Esophagus muscularis mucosa (tissue), 4 donors: ENCODE measurements around the gene DUOXA1. TPM values are rescaled to one million over a fixed set of nuclear protein-coding genes. Genes with fewer than 3 reads are reported as not detected.
A peak's percentile ranks its signal among the peaks of the same experiment; 100 is the strongest.

Source experiments
- DNase-seq: peaks from one replicate; pipeline ENCODE4 v3.0.0-alpha.2; 2017; ENCODE audit errors: extremely low spot score
- H3K27ac ChIP-seq, 4 donors: fragments of 200-600 bp; sonication (generic); replicated peaks in 1 of 4; 1 replicate in 3 of 4; 2 replicates in 1 of 4; pipeline ENCODE4 v1.5.1; 2016 to 2019; ENCODE audit warnings: mild to moderate bottlenecking in 1 of 4
- H3K27me3 ChIP-seq, 4 donors: fragments of 200-600 bp; sonication (generic); one replicate each; pipeline versions ENCODE4 v1.5.1 to v1.6.0; 2016 to 2019
- H3K36me3 ChIP-seq, 4 donors: fragments of 200-600 bp; sonication (generic); one replicate each; pipeline ENCODE4 v1.5.1; 2016 to 2019
- H3K4me1 ChIP-seq, 4 donors: fragments of 200-600 bp; sonication (generic); one replicate each; pipeline ENCODE4 v1.5.1; 2016 to 2019
- H3K4me3 ChIP-seq, 4 donors: fragments of 200-600 bp; sonication (generic); 1 replicate in 2 of 4; 2 replicates in 2 of 4; pipeline ENCODE4 v1.5.1; 2016 to 2019; ENCODE audit warnings: mild to moderate bottlenecking in 4 of 4, moderate library complexity in 1 of 4
- H3K9me3 ChIP-seq, 4 donors: fragments of 200-600 bp; sonication (generic); 1 replicate in 3 of 4; 2 replicates in 1 of 4; pipeline ENCODE4 v1.5.1; 2016 to 2019
- EP300 ChIP-seq: sonication (generic); formaldehyde crosslinking; IDR thresholded peaks from one replicate; pipeline ENCODE4 v1.6.1; 2017; ENCODE audit warnings: antibody characterized with exemption
- POLR2A ChIP-seq: fragments of 450-650 bp; IDR thresholded peaks from one replicate; pipeline ENCODE4 v1.6.1; 2017; ENCODE audit warnings: antibody characterized with exemption, moderate library complexity, mild to moderate bottlenecking, low read depth
- POLR2AphosphoS5 ChIP-seq, 2 donors: sonication (generic); formaldehyde crosslinking; IDR thresholded peaks; one replicate each; pipeline ENCODE4 v1.6.1; 2017; ENCODE audit warnings: antibody characterized with exemption in 2 of 2
- WGBS: methylation state at CpG from one replicate; pipeline ENCODE4 v1.1.5; 2018; 5-methylcytosine and 5-hydroxymethylcytosine counted together
- intact Hi-C: fragments of 100-400 bp; cut with DNase I; formaldehyde crosslinking; loops from one replicate; pipeline ENCODE4 v1.15.1; 2023
- total RNA-seq, 4 donors: library from RNA; depleted of rRNA; stranded (reverse); fragments of >200 nt; gene quantifications; one replicate each; pipeline versions ENCODE4 v1.1.0 to v1.2.1, GENCODE V29; 2016
- TF ChIP-seq, protein P1 (sequence below), 3 experiments: fragments of 200-600 bp in 2 of 3; fragments of 450-650 bp in 1 of 3; sonication (generic) in 2 of 3; IDR thresholded peaks; one replicate each; pipeline ENCODE4 v1.5.1; 2017 to 2019; ENCODE audit warnings: antibody characterized with exemption in 3 of 3, mild to moderate bottlenecking in 2 of 3, moderate library complexity in 1 of 3

The DUOXA1 gene
- total RNA-seq, 4 donors from 2014 or later: 0.13 to 0.52 TPM; not detected in 2

DNA sequence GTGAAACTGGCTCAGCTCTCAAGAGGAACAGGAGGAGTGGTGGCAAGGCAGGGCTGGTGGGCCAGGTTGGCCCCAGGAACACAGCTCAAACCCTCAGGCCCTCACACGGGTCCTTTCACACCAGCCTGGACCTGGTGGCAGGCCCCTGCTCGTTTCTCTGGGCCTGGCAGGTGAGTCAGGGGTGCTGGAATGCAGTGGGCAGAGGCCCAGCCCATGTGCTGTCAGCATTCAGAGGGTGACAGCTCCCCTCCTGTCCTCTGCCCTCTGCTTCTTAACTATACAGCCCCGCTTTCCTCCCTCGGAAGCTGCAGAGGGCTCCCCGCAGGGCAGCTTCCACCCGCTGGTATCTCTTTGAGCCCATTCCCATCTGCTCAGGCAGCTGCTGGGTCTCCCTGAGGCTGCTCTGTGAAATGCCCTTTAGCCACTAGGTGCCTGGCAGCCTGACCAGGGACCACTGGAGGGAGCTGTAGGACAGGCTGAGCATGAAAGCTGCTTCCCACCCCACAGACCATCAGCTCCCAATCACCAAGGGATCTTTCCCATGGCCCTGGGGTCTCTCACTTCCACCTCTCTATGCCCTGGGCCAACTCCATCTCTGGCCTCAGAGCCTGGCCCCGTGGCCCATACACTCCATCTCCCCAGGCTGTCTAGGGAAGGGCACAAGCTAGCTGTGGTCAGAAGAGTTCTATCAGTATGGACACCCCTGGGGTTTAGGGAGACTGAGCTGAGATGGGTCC, 33.3 kb upstream of the DUOXA1 start:
- no peaks in the 10 kb centered on the region for H3K36me3 ChIP-seq
- WGBS: 10% methylated on average over 6 of the region's 7 CpGs
- no peak for DNase-seq
- no peak overlapping the region for H3K4me3 ChIP-seq
- no peaks in the 10 kb centered on the region for H3K27me3 ChIP-seq
- intact Hi-C loops: loop anchor here (2.0 kb wide), 1 partner anchor 294 kb away; no protein-coding TSS in a partner anchor
- peaks cover 0 to 3% (median 0%) of the 10 kb centered on the region in 4 donors for H3K9me3 ChIP-seq
- no peak overlapping the region for H3K27ac ChIP-seq
- H3K4me1 ChIP-seq: peaks cover 17 to 39% (median 26%) of the 10 kb centered on the region in 4 donors
- no peak for TF ChIP-seq EP300
- TF ChIP-seq POLR2A: no peak
- peak; percentile 36 to 38 for TF ChIP-seq POLR2AphosphoS5 (IDR thresholded peaks at IDR 0.05)
- TF ChIP-seq, protein P1, sequence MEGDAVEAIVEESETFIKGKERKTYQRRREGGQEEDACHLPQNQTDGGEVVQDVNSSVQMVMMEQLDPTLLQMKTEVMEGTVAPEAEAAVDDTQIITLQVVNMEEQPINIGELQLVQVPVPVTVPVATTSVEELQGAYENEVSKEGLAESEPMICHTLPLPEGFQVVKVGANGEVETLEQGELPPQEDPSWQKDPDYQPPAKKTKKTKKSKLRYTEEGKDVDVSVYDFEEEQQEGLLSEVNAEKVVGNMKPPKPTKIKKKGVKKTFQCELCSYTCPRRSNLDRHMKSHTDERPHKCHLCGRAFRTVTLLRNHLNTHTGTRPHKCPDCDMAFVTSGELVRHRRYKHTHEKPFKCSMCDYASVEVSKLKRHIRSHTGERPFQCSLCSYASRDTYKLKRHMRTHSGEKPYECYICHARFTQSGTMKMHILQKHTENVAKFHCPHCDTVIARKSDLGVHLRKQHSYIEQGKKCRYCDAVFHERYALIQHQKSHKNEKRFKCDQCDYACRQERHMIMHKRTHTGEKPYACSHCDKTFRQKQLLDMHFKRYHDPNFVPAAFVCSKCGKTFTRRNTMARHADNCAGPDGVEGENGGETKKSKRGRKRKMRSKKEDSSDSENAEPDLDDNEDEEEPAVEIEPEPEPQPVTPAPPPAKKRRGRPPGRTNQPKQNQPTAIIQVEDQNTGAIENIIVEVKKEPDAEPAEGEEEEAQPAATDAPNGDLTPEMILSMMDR (IDR thresholded peaks at IDR 0.05): peak; percentile 79 to 89 (median 87)

DNA sequence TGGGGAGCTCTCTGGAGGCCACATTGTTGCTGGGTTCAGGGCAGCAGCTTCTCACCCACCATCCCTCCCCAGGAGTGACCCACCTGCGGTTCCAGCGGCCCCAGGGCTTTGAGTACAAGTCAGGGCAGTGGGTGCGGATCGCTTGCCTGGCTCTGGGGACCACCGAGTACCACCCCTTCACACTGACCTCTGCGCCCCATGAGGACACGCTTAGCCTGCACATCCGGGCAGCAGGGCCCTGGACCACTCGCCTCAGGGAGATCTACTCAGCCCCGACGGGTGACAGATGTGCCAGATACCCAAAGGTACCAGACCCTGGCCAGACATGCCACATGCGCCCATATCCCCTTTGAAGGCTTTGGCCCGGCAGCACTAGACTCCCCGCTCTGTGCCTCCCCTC, 32.0 kb upstream of the DUOXA1 start:
- H3K27me3 ChIP-seq: no peaks in the 10 kb centered on the region
- WGBS: 92% methylated on average over 14 of the region's 14 CpGs
- TF ChIP-seq EP300: no peak
- no peak for TF ChIP-seq POLR2AphosphoS5 (IDR thresholded peaks at IDR 0.05)
- no peak for TF ChIP-seq POLR2A
- TF ChIP-seq, protein P1 (IDR thresholded peaks at IDR 0.05): no peak
- H3K4me1 ChIP-seq: peaks cover 16 to 26% (median 20%) of the 10 kb centered on the region in 4 donors
- no peak for DNase-seq
- intact Hi-C loops: loop anchor here (2.0 kb wide), 1 partner anchor 295 kb away; no protein-coding TSS in a partner anchor
- H3K9me3 ChIP-seq: peaks cover 0 to 2% (median 0%) of the 10 kb centered on the region in 4 donors
- no peak overlapping the region for H3K4me3 ChIP-seq
- H3K27ac ChIP-seq: no peak overlapping the region
- no peaks in the 10 kb centered on the region for H3K36me3 ChIP-seq

DNA sequence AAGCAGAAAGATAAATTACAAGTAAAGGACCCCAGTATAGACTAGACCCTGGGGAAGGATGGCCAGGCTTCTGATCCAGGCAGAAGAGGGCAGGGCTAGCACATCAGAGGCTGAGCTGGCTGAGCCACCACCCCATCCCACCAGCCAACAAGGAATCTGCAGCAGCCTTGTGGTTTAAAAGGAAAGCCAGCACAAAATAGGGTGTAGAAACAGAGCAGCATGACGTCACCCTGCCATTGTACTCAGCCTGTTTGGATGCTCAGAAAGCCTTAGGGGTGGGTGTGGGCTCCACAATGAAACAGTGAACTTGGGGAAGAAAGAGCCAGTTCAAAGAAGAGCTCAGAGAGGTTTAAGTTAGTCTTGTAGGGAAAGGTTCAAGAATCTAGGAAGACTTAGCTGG, 28.3 kb upstream of the DUOXA1 start:
- no peaks in the 10 kb centered on the region for H3K27me3 ChIP-seq
- H3K36me3 ChIP-seq: no peaks in the 10 kb centered on the region
- TF ChIP-seq POLR2AphosphoS5 (IDR thresholded peaks at IDR 0.05) (no peak), POLR2A (no peak), EP300 (no peak)
- TF ChIP-seq, protein P1 (IDR thresholded peaks at IDR 0.05): no peak
- no peak for DNase-seq
- no peaks in the 10 kb centered on the region for H3K9me3 ChIP-seq
- H3K4me1 ChIP-seq: peaks cover 5 to 6% (median 6%) of the 10 kb centered on the region in 4 donors
- intact Hi-C loops: no loop called here
- 68% methylated on average over 1 of the region's 1 CpG for WGBS
- H3K4me3 ChIP-seq: no peak overlapping the region
- no peak overlapping the region for H3K27ac ChIP-seq

DNA sequence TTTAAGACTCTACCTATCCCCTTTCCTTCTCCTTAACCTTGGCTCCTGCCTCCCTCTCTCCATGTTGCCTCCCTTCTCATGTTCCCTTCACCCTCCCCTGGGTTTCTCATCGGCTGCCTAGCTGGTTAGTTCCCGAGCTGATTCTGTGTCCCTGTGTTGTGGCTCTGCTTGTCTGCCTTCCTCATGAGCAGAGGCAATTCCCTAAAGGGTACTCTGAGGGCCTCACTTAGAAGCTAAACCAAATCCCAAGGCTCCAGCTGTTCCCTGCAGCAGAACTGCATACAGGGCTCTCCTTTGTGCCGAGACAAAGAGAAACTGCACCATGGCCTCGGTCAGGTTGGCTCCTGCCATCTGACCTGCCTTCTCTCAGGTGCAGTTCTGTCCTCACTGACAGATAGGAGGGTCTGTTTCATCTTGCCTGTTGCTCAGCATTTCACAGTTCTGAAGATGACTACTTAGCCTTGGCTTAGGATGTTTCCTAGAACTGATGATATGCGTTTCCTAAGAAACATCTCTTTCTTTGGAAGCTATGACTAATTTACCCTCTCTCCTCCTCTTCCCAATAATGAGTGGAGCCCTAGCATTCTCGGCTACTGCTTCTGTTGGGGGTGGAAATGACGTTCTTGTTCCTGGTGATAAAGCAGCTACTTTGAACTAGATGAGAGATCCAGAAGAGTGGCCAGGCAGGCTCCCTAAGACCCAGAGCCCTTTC, 27.2 kb upstream of the DUOXA1 start:
- Histone ChIP-seq H3K36me3 (peaks cover 0 to 6% (median 2%) of the 10 kb centered on the region in 4 donors), H3K27me3 (no peaks in the 10 kb centered on the region), H3K4me3 (no peak overlapping the region), H3K9me3 (no peaks in the 10 kb centered on the region), H3K27ac (no peak overlapping the region), H3K4me1 (no peaks in the 10 kb centered on the region)
- TF ChIP-seq, protein P1 (IDR thresholded peaks at IDR 0.05): no peak
- TF ChIP-seq EP300: no peak
- no peak for TF ChIP-seq POLR2AphosphoS5 (IDR thresholded peaks at IDR 0.05)
- TF ChIP-seq POLR2A: no peak
- intact Hi-C loops: no loop called here
- DNase-seq: no peak
- 69% methylated on average over 7 of the region's 7 CpGs for WGBS
